GM23338 (cell line): ENCODE measurements around the gene SCGB3A2. TPM values are rescaled to one million over a fixed set of nuclear protein-coding genes. Genes with fewer than 3 reads are reported as not detected.

ENCODE experiments used
- ATAC-seq: fragments of 200-7000 bp; cut with Tn5 transposase; 3 replicates; pipeline ENCODE4 v1.9.1; 2020
- DNase-seq: peaks from one replicate; pipeline ENCODE4 v3.0.0-alpha.2; 2015; ENCODE audit warnings: low spot score
- H2AFZ ChIP-seq: fragments of 200-600 bp; sonication (generic); 2 replicates; pipeline ENCODE4 v1.8.0; 2016; ENCODE audit warnings: antibody characterized with exemption, mild to moderate bottlenecking, moderate library complexity
- H3F3A ChIP-seq: fragments of 200-600 bp; sonication (generic); replicated peaks from 2 replicates; pipeline ENCODE4 v1.8.0; 2017; ENCODE audit warnings: antibody characterized with exemption, mixed run types, low read depth
- H3K27ac ChIP-seq: fragments of 200-600 bp; sonication (generic); 2 replicates; pipeline ENCODE4 v1.6.1; 2016; ENCODE audit warnings: low read depth
- H3K27me3 ChIP-seq: fragments of 200-600 bp; sonication (generic); 2 replicates; pipeline ENCODE4 v1.8.0; 2016; ENCODE audit warnings: mild to moderate bottlenecking, mixed run types, moderate library complexity; ENCODE audit not compliant: insufficient read depth
- H3K36me3 ChIP-seq: fragments of 200-600 bp; sonication (generic); 2 replicates; pipeline ENCODE4 v1.8.0; 2016; ENCODE audit warnings: mild to moderate bottlenecking; ENCODE audit not compliant: insufficient read depth
- H3K4me1 ChIP-seq: fragments of 200-600 bp; sonication (generic); 2 replicates; pipeline ENCODE4 v1.8.0; 2016; ENCODE audit warnings: mild to moderate bottlenecking, moderate library complexity; ENCODE audit not compliant: insufficient read depth
- H3K4me2 ChIP-seq: fragments of 200-600 bp; sonication (generic); 2 replicates; pipeline ENCODE4 v1.7.1; 2017; ENCODE audit warnings: mixed run types
- H3K4me3 ChIP-seq: fragments of 200-600 bp; sonication (generic); 2 replicates; pipeline ENCODE4 v1.6.1; 2016; ENCODE audit warnings: mixed run types
- H3K79me2 ChIP-seq: fragments of 200-600 bp; sonication (generic); replicated peaks from 2 replicates; pipeline ENCODE4 v1.8.0; 2017; ENCODE audit warnings: mild to moderate bottlenecking; ENCODE audit not compliant: insufficient read depth
- H3K9me2 ChIP-seq: fragments of 200-600 bp; sonication (generic); 2 replicates; pipeline ENCODE4 v1.8.0; 2017; ENCODE audit not compliant: insufficient read depth
- H4K20me1 ChIP-seq: fragments of 200-600 bp; sonication (generic); replicated peaks from 2 replicates; pipeline ENCODE4 v1.8.0; 2017; ENCODE audit warnings: mild to moderate bottlenecking; ENCODE audit not compliant: insufficient read depth
- H3K27ac Mint-ChIP-seq: 2 replicates; pipeline ENCODE4 v1.8.0; 2020; ENCODE audit warnings: inconsistent platforms, mild to moderate bottlenecking, moderate library complexity, mixed read lengths
- H3K27me3 Mint-ChIP-seq: 3 replicates; pipeline ENCODE4 v1.8.0; 2022; ENCODE audit warnings: low read depth, mild to moderate bottlenecking, moderate library complexity, mixed read lengths, inconsistent platforms; ENCODE audit not compliant: insufficient read depth, poor library complexity
- H3K36me3 Mint-ChIP-seq: 3 replicates; pipeline ENCODE4 v1.8.0; 2021; ENCODE audit warnings: low read depth, mild to moderate bottlenecking, inconsistent platforms, moderate library complexity, mixed read lengths
- H3K4me1 Mint-ChIP-seq: 3 replicates; pipeline ENCODE4 v1.8.0; 2020; ENCODE audit warnings: mild to moderate bottlenecking, inconsistent platforms, mixed read lengths
- H3K4me3 Mint-ChIP-seq: 3 replicates; pipeline ENCODE4 v1.8.0; 2021; ENCODE audit warnings: moderate library complexity, mild to moderate bottlenecking, inconsistent platforms, mixed read lengths
- H3K9me3 Mint-ChIP-seq: 3 replicates; pipeline ENCODE4 v1.8.0; 2020; ENCODE audit warnings: moderate library complexity, mild to moderate bottlenecking, inconsistent platforms, mixed read lengths
- CREB1 ChIP-seq: fragments of 250-450 bp; sonication (Bioruptor Pico); IDR thresholded peaks from 2 replicates; pipeline ENCODE4 v1.5.0; 2020; ENCODE audit warnings: low read depth, mild to moderate bottlenecking, moderate library complexity
- ETS1 ChIP-seq: IDR thresholded peaks from 2 replicates; pipeline ENCODE4 v1.6.1; 2016; ENCODE audit warnings: antibody characterized with exemption
- EZH2 ChIP-seq: fragments of 200-600 bp; sonication (generic); IDR thresholded peaks from one replicate; pipeline ENCODE4 v1.8.0; 2017; ENCODE audit warnings: antibody characterized with exemption, mild to moderate bottlenecking, low read depth; ENCODE audit not compliant: unreplicated experiment
- EZH2phosphoT487 ChIP-seq: fragments of 200-600 bp; sonication (generic); IDR thresholded peaks from one replicate; pipeline ENCODE4 v1.8.1; 2018; ENCODE audit warnings: antibody characterized with exemption; ENCODE audit not compliant: unreplicated experiment
- JUNB ChIP-seq: IDR thresholded peaks from one replicate; pipeline ENCODE4 v1.6.1; 2016; ENCODE audit warnings: antibody characterized with exemption; ENCODE audit not compliant: unreplicated experiment
- NANOG ChIP-seq: IDR thresholded peaks from 2 replicates; pipeline ENCODE4 v1.6.1; 2016; ENCODE audit warnings: antibody characterized with exemption, borderline replicate concordance
- POLR2AphosphoS5 ChIP-seq: IDR thresholded peaks from 2 replicates; pipeline ENCODE4 v1.6.1; 2016; ENCODE audit warnings: antibody characterized with exemption, low read depth
- STAT1 ChIP-seq: IDR thresholded peaks from one replicate; pipeline ENCODE4 v1.6.1; 2016; ENCODE audit warnings: antibody characterized with exemption; ENCODE audit not compliant: unreplicated experiment
- ZNF114 ChIP-seq: fragments of 250-450 bp; sonication (Bioruptor Pico); IDR thresholded peaks from 2 replicates; pipeline ENCODE4 v1.5.0; 2020; ENCODE audit warnings: mild to moderate bottlenecking, moderate library complexity
- ZNF331 ChIP-seq: fragments of 250-450 bp; sonication (Bioruptor Pico); IDR thresholded peaks from 2 replicates; pipeline ENCODE4 v1.5.0; 2020; ENCODE audit warnings: low read depth, mild to moderate bottlenecking, moderate library complexity
- ZNF462 ChIP-seq: fragments of 250-450 bp; sonication (Bioruptor Pico); IDR thresholded peaks from 2 replicates; pipeline ENCODE4 v1.5.0; 2020; ENCODE audit warnings: mild to moderate bottlenecking, moderate library complexity
- polyA plus RNA-seq: library from polyadenylated mRNA; unstranded; fragments of >200 nt; fragmentation: Nextera tagmentation; extraction: Ambion mirVana; gene quantifications from 2 replicates; pipeline ENCODE4 v1.2.1, GENCODE V29; 2016
- total RNA-seq: library from RNA; depleted of rRNA; stranded (reverse); fragments of >200 nt; shearing (Covaris generic); gene quantifications from 2 replicates; pipeline ENCODE4 v1.2.3, GENCODE V29; 2014
- TF ChIP-seq, protein P1 (sequence below): IDR thresholded peaks from one replicate; pipeline ENCODE4 v1.6.1; 2018; ENCODE audit warnings: antibody characterized with exemption; ENCODE audit not compliant: unreplicated experiment
- TF ChIP-seq, protein P2 (sequence below), 2 experiments: fragments of 200-600 bp in 1 of 2; sonication (generic) in 1 of 2; conservative IDR thresholded peaks; 2 replicates each; pipeline versions ENCODE4 v1.5.1 to v1.6.1; 2016 to 2017; ENCODE audit warnings: antibody characterized with exemption in 2 of 2, low read depth in 2 of 2, mild to moderate bottlenecking in 2 of 2, moderate library complexity in 1 of 2

The SCGB3A2 gene
- total and polyA plus RNA-seq, 2 experiments from 2014 or later = 36.1 to 256 TPM

- no peak for TF ChIP-seq ZNF331 (CRISPR knock-in tag)
- no peak for TF ChIP-seq JUNB
- no peak for TF ChIP-seq EZH2
- TF ChIP-seq ZNF114 = no peak
- TF ChIP-seq STAT1 = no peak
- TF ChIP-seq ZNF462 (CRISPR knock-in tag) = no peak
- no peak for TF ChIP-seq EZH2phosphoT487
- TF ChIP-seq, protein P1, sequence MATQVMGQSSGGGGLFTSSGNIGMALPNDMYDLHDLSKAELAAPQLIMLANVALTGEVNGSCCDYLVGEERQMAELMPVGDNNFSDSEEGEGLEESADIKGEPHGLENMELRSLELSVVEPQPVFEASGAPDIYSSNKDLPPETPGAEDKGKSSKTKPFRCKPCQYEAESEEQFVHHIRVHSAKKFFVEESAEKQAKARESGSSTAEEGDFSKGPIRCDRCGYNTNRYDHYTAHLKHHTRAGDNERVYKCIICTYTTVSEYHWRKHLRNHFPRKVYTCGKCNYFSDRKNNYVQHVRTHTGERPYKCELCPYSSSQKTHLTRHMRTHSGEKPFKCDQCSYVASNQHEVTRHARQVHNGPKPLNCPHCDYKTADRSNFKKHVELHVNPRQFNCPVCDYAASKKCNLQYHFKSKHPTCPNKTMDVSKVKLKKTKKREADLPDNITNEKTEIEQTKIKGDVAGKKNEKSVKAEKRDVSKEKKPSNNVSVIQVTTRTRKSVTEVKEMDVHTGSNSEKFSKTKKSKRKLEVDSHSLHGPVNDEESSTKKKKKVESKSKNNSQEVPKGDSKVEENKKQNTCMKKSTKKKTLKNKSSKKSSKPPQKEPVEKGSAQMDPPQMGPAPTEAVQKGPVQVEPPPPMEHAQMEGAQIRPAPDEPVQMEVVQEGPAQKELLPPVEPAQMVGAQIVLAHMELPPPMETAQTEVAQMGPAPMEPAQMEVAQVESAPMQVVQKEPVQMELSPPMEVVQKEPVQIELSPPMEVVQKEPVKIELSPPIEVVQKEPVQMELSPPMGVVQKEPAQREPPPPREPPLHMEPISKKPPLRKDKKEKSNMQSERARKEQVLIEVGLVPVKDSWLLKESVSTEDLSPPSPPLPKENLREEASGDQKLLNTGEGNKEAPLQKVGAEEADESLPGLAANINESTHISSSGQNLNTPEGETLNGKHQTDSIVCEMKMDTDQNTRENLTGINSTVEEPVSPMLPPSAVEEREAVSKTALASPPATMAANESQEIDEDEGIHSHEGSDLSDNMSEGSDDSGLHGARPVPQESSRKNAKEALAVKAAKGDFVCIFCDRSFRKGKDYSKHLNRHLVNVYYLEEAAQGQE = no peak
- no peak for TF ChIP-seq CREB1 (CRISPR knock-in tag)
- no peak for TF ChIP-seq ETS1
- TF ChIP-seq POLR2AphosphoS5 = no peak
- no peak for TF ChIP-seq NANOG
- TF ChIP-seq, protein P2, sequence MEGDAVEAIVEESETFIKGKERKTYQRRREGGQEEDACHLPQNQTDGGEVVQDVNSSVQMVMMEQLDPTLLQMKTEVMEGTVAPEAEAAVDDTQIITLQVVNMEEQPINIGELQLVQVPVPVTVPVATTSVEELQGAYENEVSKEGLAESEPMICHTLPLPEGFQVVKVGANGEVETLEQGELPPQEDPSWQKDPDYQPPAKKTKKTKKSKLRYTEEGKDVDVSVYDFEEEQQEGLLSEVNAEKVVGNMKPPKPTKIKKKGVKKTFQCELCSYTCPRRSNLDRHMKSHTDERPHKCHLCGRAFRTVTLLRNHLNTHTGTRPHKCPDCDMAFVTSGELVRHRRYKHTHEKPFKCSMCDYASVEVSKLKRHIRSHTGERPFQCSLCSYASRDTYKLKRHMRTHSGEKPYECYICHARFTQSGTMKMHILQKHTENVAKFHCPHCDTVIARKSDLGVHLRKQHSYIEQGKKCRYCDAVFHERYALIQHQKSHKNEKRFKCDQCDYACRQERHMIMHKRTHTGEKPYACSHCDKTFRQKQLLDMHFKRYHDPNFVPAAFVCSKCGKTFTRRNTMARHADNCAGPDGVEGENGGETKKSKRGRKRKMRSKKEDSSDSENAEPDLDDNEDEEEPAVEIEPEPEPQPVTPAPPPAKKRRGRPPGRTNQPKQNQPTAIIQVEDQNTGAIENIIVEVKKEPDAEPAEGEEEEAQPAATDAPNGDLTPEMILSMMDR (conservative IDR thresholded peaks at IDR 0.05; ENCODE audit: low read depth in 2 of 2) = no peak
- Mint-ChIP-seq H3K4me1 (peaks cover 16% of the 10 kb centered on the region), H3K9me3 (no peaks in the 10 kb centered on the region), H3K4me3 (no peak overlapping the region), H3K36me3 (no peaks in the 10 kb centered on the region), H3K27ac (peak overlapping the region; percentile 36; the same call in 1 of the 2 replicates), H3K27me3 (peaks cover 1% of the 10 kb centered on the region)
- H3K27ac ChIP-seq = no peak overlapping the region
- no peak overlapping the region for H3K4me2 ChIP-seq
- H3K27me3 ChIP-seq = no peaks in the 10 kb centered on the region
- H3K36me3 ChIP-seq = no peaks in the 10 kb centered on the region
- H4K20me1 ChIP-seq = no peaks in the 10 kb centered on the region
- H3K4me1 ChIP-seq = peaks cover 4% of the 10 kb centered on the region
- DNase-seq (no peak), ATAC-seq (no peak)
- H3K4me3 ChIP-seq = no peak overlapping the region
- H3K79me2 ChIP-seq = no peaks in the 10 kb centered on the region
- no peaks in the 10 kb centered on the region for H3K9me2 ChIP-seq
- H2AFZ ChIP-seq = peak overlapping the region; percentile 44; the same call in 1 of the 2 replicates
- no peaks in the 10 kb centered on the region for H3F3A ChIP-seq
Observed at GRCh38 chr5:147893820-147894219, 15.3 kb downstream of the SCGB3A2 start.
